ENCODE results near the gene LRIG1. TPM values are rescaled to one million over a fixed set of nuclear protein-coding genes. Genes with fewer than 3 reads are reported as not detected.

The LRIG1 gene
- total and polyA plus RNA-seq, 2 of the 8 experiments (the other 6 are each of a cell fraction or from before 2014, with no cell fraction given): 78.1 to 88.7 TPM

DNA sequence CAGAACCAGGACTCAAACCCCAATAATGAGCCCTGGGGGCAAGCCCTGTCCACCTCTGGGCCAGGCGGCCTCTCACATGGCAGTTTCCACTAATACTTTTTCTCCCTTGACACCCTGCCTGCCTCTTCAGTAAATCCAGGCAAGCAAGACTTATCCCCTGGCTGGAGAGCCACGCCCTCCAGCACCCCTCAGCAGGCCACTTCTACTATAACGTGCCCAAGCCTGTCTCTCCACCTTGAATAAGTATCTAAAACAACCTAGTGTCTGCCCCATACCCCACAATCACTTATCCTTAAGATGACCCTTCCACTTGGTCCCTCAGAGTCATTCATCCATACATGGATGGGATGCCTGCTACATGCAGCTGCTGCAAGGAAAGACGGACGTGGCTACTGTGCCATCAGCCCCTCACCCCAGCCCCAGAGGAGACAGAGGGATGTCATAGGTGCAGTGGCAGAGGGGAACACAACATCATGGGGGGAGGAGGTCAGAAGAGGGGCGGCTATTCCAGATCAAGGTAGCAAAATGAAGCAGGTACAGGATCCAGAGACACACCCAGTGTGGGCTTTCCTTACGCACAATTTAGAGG, 63.4 kb downstream of the LRIG1 start (continued):
- TF ChIP-seq, protein P1, sequence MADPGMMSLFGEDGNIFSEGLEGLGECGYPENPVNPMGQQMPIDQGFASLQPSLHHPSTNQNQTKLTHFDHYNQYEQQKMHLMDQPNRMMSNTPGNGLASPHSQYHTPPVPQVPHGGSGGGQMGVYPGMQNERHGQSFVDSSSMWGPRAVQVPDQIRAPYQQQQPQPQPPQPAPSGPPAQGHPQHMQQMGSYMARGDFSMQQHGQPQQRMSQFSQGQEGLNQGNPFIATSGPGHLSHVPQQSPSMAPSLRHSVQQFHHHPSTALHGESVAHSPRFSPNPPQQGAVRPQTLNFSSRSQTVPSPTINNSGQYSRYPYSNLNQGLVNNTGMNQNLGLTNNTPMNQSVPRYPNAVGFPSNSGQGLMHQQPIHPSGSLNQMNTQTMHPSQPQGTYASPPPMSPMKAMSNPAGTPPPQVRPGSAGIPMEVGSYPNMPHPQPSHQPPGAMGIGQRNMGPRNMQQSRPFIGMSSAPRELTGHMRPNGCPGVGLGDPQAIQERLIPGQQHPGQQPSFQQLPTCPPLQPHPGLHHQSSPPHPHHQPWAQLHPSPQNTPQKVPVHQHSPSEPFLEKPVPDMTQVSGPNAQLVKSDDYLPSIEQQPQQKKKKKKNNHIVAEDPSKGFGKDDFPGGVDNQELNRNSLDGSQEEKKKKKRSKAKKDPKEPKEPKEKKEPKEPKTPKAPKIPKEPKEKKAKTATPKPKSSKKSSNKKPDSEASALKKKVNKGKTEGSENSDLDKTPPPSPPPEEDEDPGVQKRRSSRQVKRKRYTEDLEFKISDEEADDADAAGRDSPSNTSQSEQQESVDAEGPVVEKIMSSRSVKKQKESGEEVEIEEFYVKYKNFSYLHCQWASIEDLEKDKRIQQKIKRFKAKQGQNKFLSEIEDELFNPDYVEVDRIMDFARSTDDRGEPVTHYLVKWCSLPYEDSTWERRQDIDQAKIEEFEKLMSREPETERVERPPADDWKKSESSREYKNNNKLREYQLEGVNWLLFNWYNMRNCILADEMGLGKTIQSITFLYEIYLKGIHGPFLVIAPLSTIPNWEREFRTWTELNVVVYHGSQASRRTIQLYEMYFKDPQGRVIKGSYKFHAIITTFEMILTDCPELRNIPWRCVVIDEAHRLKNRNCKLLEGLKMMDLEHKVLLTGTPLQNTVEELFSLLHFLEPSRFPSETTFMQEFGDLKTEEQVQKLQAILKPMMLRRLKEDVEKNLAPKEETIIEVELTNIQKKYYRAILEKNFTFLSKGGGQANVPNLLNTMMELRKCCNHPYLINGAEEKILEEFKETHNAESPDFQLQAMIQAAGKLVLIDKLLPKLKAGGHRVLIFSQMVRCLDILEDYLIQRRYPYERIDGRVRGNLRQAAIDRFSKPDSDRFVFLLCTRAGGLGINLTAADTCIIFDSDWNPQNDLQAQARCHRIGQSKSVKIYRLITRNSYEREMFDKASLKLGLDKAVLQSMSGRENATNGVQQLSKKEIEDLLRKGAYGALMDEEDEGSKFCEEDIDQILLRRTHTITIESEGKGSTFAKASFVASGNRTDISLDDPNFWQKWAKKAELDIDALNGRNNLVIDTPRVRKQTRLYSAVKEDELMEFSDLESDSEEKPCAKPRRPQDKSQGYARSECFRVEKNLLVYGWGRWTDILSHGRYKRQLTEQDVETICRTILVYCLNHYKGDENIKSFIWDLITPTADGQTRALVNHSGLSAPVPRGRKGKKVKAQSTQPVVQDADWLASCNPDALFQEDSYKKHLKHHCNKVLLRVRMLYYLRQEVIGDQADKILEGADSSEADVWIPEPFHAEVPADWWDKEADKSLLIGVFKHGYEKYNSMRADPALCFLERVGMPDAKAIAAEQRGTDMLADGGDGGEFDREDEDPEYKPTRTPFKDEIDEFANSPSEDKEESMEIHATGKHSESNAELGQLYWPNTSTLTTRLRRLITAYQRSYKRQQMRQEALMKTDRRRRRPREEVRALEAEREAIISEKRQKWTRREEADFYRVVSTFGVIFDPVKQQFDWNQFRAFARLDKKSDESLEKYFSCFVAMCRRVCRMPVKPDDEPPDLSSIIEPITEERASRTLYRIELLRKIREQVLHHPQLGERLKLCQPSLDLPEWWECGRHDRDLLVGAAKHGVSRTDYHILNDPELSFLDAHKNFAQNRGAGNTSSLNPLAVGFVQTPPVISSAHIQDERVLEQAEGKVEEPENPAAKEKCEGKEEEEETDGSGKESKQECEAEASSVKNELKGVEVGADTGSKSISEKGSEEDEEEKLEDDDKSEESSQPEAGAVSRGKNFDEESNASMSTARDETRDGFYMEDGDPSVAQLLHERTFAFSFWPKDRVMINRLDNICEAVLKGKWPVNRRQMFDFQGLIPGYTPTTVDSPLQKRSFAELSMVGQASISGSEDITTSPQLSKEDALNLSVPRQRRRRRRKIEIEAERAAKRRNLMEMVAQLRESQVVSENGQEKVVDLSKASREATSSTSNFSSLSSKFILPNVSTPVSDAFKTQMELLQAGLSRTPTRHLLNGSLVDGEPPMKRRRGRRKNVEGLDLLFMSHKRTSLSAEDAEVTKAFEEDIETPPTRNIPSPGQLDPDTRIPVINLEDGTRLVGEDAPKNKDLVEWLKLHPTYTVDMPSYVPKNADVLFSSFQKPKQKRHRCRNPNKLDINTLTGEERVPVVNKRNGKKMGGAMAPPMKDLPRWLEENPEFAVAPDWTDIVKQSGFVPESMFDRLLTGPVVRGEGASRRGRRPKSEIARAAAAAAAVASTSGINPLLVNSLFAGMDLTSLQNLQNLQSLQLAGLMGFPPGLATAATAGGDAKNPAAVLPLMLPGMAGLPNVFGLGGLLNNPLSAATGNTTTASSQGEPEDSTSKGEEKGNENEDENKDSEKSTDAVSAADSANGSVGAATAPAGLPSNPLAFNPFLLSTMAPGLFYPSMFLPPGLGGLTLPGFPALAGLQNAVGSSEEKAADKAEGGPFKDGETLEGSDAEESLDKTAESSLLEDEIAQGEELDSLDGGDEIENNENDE (IDR thresholded peaks at IDR 0.05; ENCODE audit: insufficient replicate concordance, low read length): no peak
- TF ChIP-seq CBX5 (IDR thresholded peaks at IDR 0.05; ENCODE audit: low read depth, low read length) (no peak), EGR1 (IDR thresholded peaks at IDR 0.05; ENCODE audit: borderline replicate concordance, low read depth, low read length) (no peak)
